GM11168 (cell line): ENCODE measurements around the gene SHROOM4.

Experiments
- in situ Hi-C: fragments of 300-500 bp; cut with MboI; formaldehyde crosslinking; loops from one replicate; pipeline ENCODE4 v1.12.0; 2022; ENCODE audit warnings: low sequenced_read_pairs; ENCODE audit not compliant: unreplicated experiment

Gene SHROOM4

GRCh38 chrX:50798783-50799182 lies 15.2 kb downstream of the SHROOM4 start:
- in situ Hi-C loops: no loop called here

GRCh38 chrX:50787099-50787498 lies 26.9 kb downstream of the SHROOM4 start:
- in situ Hi-C loops: no loop called here

- in situ Hi-C loops: no loop called here
These were observed 33.9 kb downstream of the SHROOM4 start for GRCh38 chrX:50780144-50780543.

GRCh38 chrX:50779694-50780093 lies 34.3 kb downstream of the SHROOM4 start:
- in situ Hi-C loops: no loop called here

GRCh38 chrX:50778272-50778671 lies 35.7 kb downstream of the SHROOM4 start:
- in situ Hi-C loops: no loop called here

GRCh38 chrX:50776248-50776647 lies 37.7 kb downstream of the SHROOM4 start:
- in situ Hi-C loops: no loop called here

GRCh38 chrX:50771382-50771781 lies 42.6 kb downstream of the SHROOM4 start:
- in situ Hi-C loops: no loop called here

- in situ Hi-C loops: no loop called here
These were observed 43.3 kb downstream of the SHROOM4 start for GRCh38 chrX:50770702-50771101.

- in situ Hi-C loops: no loop called here
These were observed 44.5 kb downstream of the SHROOM4 start for GRCh38 chrX:50769389-50770063.

- in situ Hi-C loops: no loop called here
These were observed 45.2 kb downstream of the SHROOM4 start for GRCh38 chrX:50768801-50769200.

GRCh38 chrX:50765986-50766385 lies 48.0 kb downstream of the SHROOM4 start:
- in situ Hi-C loops: no loop called here

- in situ Hi-C loops: no loop called here
These were observed 51.4 kb downstream of the SHROOM4 start for GRCh38 chrX:50762578-50762977.

- in situ Hi-C loops: no loop called here
These were observed 57.7 kb downstream of the SHROOM4 start for GRCh38 chrX:50756276-50756675.

- in situ Hi-C loops: no loop called here
These were observed 62.9 kb downstream of the SHROOM4 start for GRCh38 chrX:50751091-50751490.

- in situ Hi-C loops: no loop called here
These were observed 66.5 kb downstream of the SHROOM4 start for GRCh38 chrX:50747471-50747900.

- in situ Hi-C loops: no loop called here
These were observed 77.3 kb downstream of the SHROOM4 start for GRCh38 chrX:50736656-50737055.

- in situ Hi-C loops: no loop called here
These were observed 87.7 kb downstream of the SHROOM4 start for GRCh38 chrX:50726296-50726695.

- in situ Hi-C loops: no loop called here
These were observed 88.7 kb downstream of the SHROOM4 start for GRCh38 chrX:50725310-50725709.

GRCh38 chrX:50723006-50723405 lies 91.0 kb downstream of the SHROOM4 start:
- in situ Hi-C loops: no loop called here

GRCh38 chrX:50721764-50722521 lies 92.1 kb downstream of the SHROOM4 start:
- in situ Hi-C loops: no loop called here

- in situ Hi-C loops: no loop called here
These were observed 94.4 kb downstream of the SHROOM4 start for GRCh38 chrX:50719614-50720013.

GRCh38 chrX:50718776-50719175 lies 95.2 kb downstream of the SHROOM4 start:
- in situ Hi-C loops: no loop called here
